Measurements from ENCODE around the gene NACC2.
"Not testable (repeated sequence)": the region's sequence is repeated elsewhere in the genome, so short reads cannot be mapped to it uniquely, and the experiment has no call there.

The NACC2 gene

GRCh38 chr9:136109351-136110081 lies 14.4 kb upstream of the NACC2 start:
- DNase-seq, result peak; percentile 91

GRCh38 chr9:136108648-136109266 lies 13.7 kb upstream of the NACC2 start:
- DNase-seq, result no peak

GRCh38 chr9:136107953-136108647 lies 13.0 kb upstream of the NACC2 start:
- no peak for DNase-seq

GRCh38 chr9:136107155-136107952 lies 12.3 kb upstream of the NACC2 start:
- peak; percentile 41 for DNase-seq

- no peak for DNase-seq
These were observed 10.5 kb upstream of the NACC2 start for GRCh38 chr9:136105398-136106135.

- no peak for DNase-seq
These were observed 9.8 kb upstream of the NACC2 start for GRCh38 chr9:136104916-136105315.

GRCh38 chr9:136104488-136104800 lies 9.4 kb upstream of the NACC2 start:
- DNase-seq, result no peak

- no peak for DNase-seq
These were observed 8.8 kb upstream of the NACC2 start for GRCh38 chr9:136103651-136104487.

GRCh38 chr9:136101615-136102074 lies 6.6 kb upstream of the NACC2 start:
- not testable (repeated sequence) for DNase-seq

- no peak for DNase-seq
These were observed 5.9 kb upstream of the NACC2 start for GRCh38 chr9:136100700-136101614.

- DNase-seq, result no peak
These were observed 4.5 kb upstream of the NACC2 start for GRCh38 chr9:136099542-136099941.

- no peak for DNase-seq
These were observed 3.8 kb upstream of the NACC2 start for GRCh38 chr9:136098844-136099243.

- no peak for DNase-seq
These were observed 3.1 kb upstream of the NACC2 start for GRCh38 chr9:136098210-136098609.

GRCh38 chr9:136096505-136097001 lies 1.5 kb upstream of the NACC2 start:
- DNase-seq, result no peak

- peak; percentile 52 for DNase-seq
These were observed 851 bp downstream of the NACC2 start for GRCh38 chr9:136093995-136094881.

GRCh38 chr9:136093346-136093986 lies 1.6 kb downstream of the NACC2 start:
- DNase-seq, result no peak

GRCh38 chr9:136092741-136093140 lies 2.3 kb downstream of the NACC2 start:
- DNase-seq, result no peak

GRCh38 chr9:136092353-136092650 lies 2.8 kb downstream of the NACC2 start:
- no peak for DNase-seq
